Heart left ventricle (tissue), 16 donors: ENCODE measurements around the gene RBM22. TPM values are rescaled to one million over a fixed set of nuclear protein-coding genes. Genes with fewer than 3 reads are reported as not detected.

Source experiments
- ATAC-seq, 4 donors: fragments of 200-7000 bp; cut with Tn5 transposase; one replicate each; pipeline ENCODE4 v1.9.1; 2020 to 2022; ENCODE audit warnings: moderate library complexity in 4 of 4, mild to moderate bottlenecking in 3 of 4, moderate number of reproducible peaks in 1 of 4
- DNase-seq, 5 donors: peaks; one replicate each; pipeline ENCODE4 v3.0.0-alpha.2; 2020
- H3K27ac ChIP-seq, 12 donors: fragments of 200-600 bp; sonication (generic) in 4 of 12; one replicate each; pipeline versions ENCODE4 v1.5.0 to v1.8.0; 2016 to 2022; ENCODE audit warnings: mild to moderate bottlenecking in 2 of 12
- H3K27me3 ChIP-seq, 9 donors: fragments of 200-600 bp; sonication (generic) in 2 of 9; one replicate each; pipeline versions ENCODE4 v1.5.1 to v1.8.0; 2016 to 2022; ENCODE audit warnings: mild to moderate bottlenecking in 3 of 9
- H3K36me3 ChIP-seq, 9 donors: fragments of 200-600 bp; sonication (generic) in 2 of 9; one replicate each; pipeline versions ENCODE4 v1.5.0 to v1.8.0; 2018 to 2022; ENCODE audit warnings: mild to moderate bottlenecking in 2 of 9
- H3K4me1 ChIP-seq, 12 donors: fragments of 200-600 bp; sonication (generic) in 4 of 12; one replicate each; pipeline versions ENCODE4 v1.5.0 to v1.8.0; 2016 to 2022; ENCODE audit warnings: mild to moderate bottlenecking in 3 of 12
- H3K4me3 ChIP-seq, 12 donors: fragments of 200-600 bp; sonication (generic) in 4 of 12; one replicate each; pipeline versions ENCODE4 v1.5.0 to v1.8.0; 2017 to 2022; ENCODE audit warnings: mild to moderate bottlenecking in 9 of 12, moderate library complexity in 4 of 12
- H3K9me3 ChIP-seq, 12 donors: fragments of 200-600 bp; sonication (generic) in 4 of 12; one replicate each; pipeline versions ENCODE4 v1.5.0 to v1.8.0; 2016 to 2022; ENCODE audit warnings: mild to moderate bottlenecking in 1 of 12
- POLR2A ChIP-seq, 2 donors: fragments of 450-650 bp; IDR thresholded peaks; one replicate each; pipeline ENCODE4 v1.6.1; 2017; ENCODE audit warnings: antibody characterized with exemption in 2 of 2, mild to moderate bottlenecking in 2 of 2, moderate library complexity in 2 of 2
- WGBS, 4 donors: extraction: QIAGEN DNeasy Blood & Tissue Kit in 2 of 4; methylation state at CpG; one replicate each; pipeline versions ENCODE4 v1.1.5 to v1.1.7; 2013 to 2018; 5-methylcytosine and 5-hydroxymethylcytosine counted together
- intact Hi-C, 10 donors: fragments of 100-400 bp; cut with DNase I; formaldehyde crosslinking; loops; one replicate each; pipeline versions ENCODE4 v1.11.1 to v1.14.2; 2022
- polyA plus RNA-seq, 2 donors: library from polyadenylated mRNA; stranded (reverse); fragments of 200-250 nt; gene quantifications; one replicate each; pipeline ENCODE4 v1.2.3, GENCODE V29; 2013
- total RNA-seq, 9 donors: library from RNA; depleted of rRNA in 2 of 9; stranded (reverse); fragments of >200 nt in 2 of 9; fragmentation: NEBNext Ultra II Directional in 3 of 9; extraction: Animal tissue kit (Norgen Biotek cat#: 25700) in 3 of 9; gene quantifications; one replicate each; pipeline versions ENCODE4 v1.1.0 to v1.2.4, GENCODE V29; 2016 to 2023
- TF ChIP-seq, protein P1 (sequence below), 12 donors: fragments of 200-600 bp; sonication (generic) in 4 of 12; IDR thresholded peaks; one replicate each; pipeline versions ENCODE4 v1.5.0 to v1.8.0; 2018 to 2022; ENCODE audit warnings: antibody characterized with exemption in 12 of 12, mild to moderate bottlenecking in 5 of 12
- donor health status: ischemic (EF 13 %, LVEDD 7.1; RV severe dilation, severe dysfunction).
- donor health status: healthy with polysubstance abuse.
- donor health status: DM: no; HTN: yes; CAD: no.
- donor health status: DM: no; HTN: no; CAD: no.
- donor health status: ischemic (EF 25% LVEDD 6.9; RV normal size, moderate dysfunction).
- donor health status: ischemic (EF 25% LVEDD 5.7; RV mildly dilated, moderate dysfunction).
- donor health status: healthy.
- donor health status: DM: yes; HTN: yes; CAD: no.
- donor health status: ischemic (EF 35%, LVEDD 5.7; RV mildly dilated, moderate dysfunction).
- donor health status: nonischemic (EF 11% LVEDD 7.7; RV severe dilation, severe dysfunction).
- donor health status: DM: yes; HTN: yes; CAD: no.
- donor health status: PGD.
- donor health status: ischemic (EF 29% LVEDD 5.4; RV normal size, mild dysfunction).
- donor health status: nonischemic (EF 23%, LVEDD 6.1; RV moderate dilation, normal function).

RBM22 gene
- total and polyA plus RNA-seq, 11 donors = 19.2 to 42.3 (median 26.7) TPM

DNA sequence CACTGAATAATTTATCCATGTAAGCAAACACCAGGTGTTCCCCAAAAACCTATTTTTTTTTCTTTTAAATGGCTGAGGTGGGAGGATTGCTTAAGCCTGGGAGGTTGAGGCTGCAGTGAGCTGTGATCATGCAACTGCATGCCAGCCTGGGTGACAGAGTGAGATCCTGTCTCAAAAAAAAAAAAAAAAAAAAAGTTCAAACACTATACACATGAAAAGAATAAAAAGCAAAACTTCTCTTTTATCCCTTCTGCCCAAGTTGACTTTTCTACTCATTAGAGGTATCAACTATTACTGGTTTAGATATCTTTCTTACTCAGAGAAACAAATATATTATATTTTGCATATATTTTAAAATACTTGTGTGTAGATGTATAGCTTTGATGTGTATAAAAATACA is 40.1 kb upstream of the RBM22 start:
- intact Hi-C loops = no loop called here
- H3K36me3 ChIP-seq = peaks cover 0 to 41% (median 19%) of the 10 kb centered on the region in 9 donors
- DNase-seq = no peak
- TF ChIP-seq, protein P1, sequence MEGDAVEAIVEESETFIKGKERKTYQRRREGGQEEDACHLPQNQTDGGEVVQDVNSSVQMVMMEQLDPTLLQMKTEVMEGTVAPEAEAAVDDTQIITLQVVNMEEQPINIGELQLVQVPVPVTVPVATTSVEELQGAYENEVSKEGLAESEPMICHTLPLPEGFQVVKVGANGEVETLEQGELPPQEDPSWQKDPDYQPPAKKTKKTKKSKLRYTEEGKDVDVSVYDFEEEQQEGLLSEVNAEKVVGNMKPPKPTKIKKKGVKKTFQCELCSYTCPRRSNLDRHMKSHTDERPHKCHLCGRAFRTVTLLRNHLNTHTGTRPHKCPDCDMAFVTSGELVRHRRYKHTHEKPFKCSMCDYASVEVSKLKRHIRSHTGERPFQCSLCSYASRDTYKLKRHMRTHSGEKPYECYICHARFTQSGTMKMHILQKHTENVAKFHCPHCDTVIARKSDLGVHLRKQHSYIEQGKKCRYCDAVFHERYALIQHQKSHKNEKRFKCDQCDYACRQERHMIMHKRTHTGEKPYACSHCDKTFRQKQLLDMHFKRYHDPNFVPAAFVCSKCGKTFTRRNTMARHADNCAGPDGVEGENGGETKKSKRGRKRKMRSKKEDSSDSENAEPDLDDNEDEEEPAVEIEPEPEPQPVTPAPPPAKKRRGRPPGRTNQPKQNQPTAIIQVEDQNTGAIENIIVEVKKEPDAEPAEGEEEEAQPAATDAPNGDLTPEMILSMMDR (IDR thresholded peaks at IDR 0.05) = no peak
- TF ChIP-seq POLR2A (IDR thresholded peaks at IDR 0.05) = no peak
- no peak overlapping the region for H3K4me3 ChIP-seq
- peaks cover 0 to 44% (median 3%) of the 10 kb centered on the region in 12 donors for H3K4me1 ChIP-seq
- ATAC-seq = no peak
- H3K9me3 ChIP-seq = peaks cover 0 to 8% (median 0%) of the 10 kb centered on the region in 12 donors
- H3K27me3 ChIP-seq = no peaks in the 10 kb centered on the region
- no peak overlapping the region for H3K27ac ChIP-seq

DNA sequence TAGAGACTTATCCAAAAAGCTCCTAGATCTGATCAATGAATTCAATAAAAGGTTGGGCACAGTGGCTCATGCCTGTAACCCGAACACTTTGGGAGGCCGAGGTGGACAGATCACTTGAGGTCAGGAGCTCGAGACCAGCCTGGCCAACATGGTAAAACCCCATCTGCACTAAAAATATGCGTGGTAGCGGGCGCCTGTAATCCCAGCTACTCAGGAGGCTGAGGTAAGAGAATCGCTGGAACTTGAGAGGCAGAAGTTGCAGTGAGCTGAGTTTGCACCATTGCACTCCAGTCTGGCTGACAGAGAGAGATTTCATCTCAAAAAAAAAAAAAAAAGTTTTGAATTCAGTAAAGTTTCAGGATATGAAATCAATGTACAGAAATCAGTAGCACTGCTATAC is 38.0 kb upstream of the RBM22 start:
- Histone ChIP-seq H3K9me3 (peaks cover 0 to 9% (median 0%) of the 10 kb centered on the region in 12 donors), H3K27ac (peak overlapping the region in 1 of 12 donors; percentile 66), H3K27me3 (no peaks in the 10 kb centered on the region), H3K36me3 (peaks cover 0 to 62% (median 19%) of the 10 kb centered on the region in 9 donors), H3K4me1 (peaks cover 0 to 62% (median 3%) of the 10 kb centered on the region in 12 donors), H3K4me3 (no peak overlapping the region)
- no peak for ATAC-seq
- intact Hi-C loops = no loop called here
- TF ChIP-seq, protein P1 (IDR thresholded peaks at IDR 0.05) = no peak
- TF ChIP-seq POLR2A (IDR thresholded peaks at IDR 0.05) = no peak
- WGBS, 4 donors = 91 to 96% (median 94%) methylated on average over 7 of the region's 7 CpGs
- no peak for DNase-seq

DNA sequence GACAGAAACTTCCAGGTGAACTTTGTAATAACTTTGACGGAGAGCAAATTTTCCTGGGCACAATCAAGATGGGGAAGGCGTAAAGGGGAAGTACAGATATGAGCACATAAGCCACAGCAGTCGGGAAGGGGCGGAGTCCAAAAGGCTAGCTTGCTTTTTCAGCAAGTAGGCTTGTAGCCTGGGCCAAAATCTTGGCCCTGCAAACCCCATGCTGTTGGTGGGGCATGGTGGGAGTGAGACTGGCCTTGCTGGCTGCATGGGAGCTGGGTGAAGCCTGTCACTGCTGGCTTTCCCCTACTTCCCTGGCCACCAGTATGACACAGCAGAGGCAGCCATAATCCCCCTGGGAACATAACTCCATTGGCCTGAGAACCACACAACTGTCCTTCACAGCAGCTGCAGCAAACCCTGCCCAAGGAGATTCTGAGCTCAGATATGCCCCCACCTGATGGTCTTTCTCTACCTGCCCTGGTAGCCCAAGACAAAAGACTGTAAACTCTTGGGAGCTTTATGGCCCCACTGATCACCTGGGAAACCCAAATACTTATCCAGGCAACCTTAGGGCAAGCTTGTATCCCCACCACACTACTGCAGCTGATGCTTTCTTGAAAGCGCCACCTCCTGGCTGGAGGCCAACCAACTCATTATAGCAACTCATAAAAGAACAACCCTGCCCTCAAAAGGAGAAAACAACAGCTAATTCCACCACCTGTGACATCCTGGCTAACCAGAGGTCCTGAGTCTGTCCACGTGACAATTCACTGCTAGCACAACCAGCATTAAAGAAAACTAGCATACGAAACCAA is 33.9 kb upstream of the RBM22 start:
- no peaks in the 10 kb centered on the region for H3K27me3 ChIP-seq
- H3K36me3 ChIP-seq = peaks cover 0 to 72% (median 40%) of the 10 kb centered on the region in 9 donors
- DNase-seq (peak; percentile 45 to 81 (median 68)), ATAC-seq (peak; percentile 42 to 82 (median 68))
- intact Hi-C loops = no loop called here
- H3K4me3 ChIP-seq = peak overlapping the region in 1 of 12 donors; percentile 38
- TF ChIP-seq POLR2A (IDR thresholded peaks at IDR 0.05) = no peak
- TF ChIP-seq, protein P1 (IDR thresholded peaks at IDR 0.05) = no peak
- 87 to 94% (median 91%) methylated on average over 7 of the region's 7 CpGs for WGBS, 4 donors
- H3K9me3 ChIP-seq = peaks cover 0 to 9% (median 0%) of the 10 kb centered on the region in 12 donors
- peaks cover 0 to 72% (median 3%) of the 10 kb centered on the region in 12 donors for H3K4me1 ChIP-seq
- H3K27ac ChIP-seq = peak overlapping the region in 3 of 12 donors; percentile 6 to 92 (median 19)

DNA sequence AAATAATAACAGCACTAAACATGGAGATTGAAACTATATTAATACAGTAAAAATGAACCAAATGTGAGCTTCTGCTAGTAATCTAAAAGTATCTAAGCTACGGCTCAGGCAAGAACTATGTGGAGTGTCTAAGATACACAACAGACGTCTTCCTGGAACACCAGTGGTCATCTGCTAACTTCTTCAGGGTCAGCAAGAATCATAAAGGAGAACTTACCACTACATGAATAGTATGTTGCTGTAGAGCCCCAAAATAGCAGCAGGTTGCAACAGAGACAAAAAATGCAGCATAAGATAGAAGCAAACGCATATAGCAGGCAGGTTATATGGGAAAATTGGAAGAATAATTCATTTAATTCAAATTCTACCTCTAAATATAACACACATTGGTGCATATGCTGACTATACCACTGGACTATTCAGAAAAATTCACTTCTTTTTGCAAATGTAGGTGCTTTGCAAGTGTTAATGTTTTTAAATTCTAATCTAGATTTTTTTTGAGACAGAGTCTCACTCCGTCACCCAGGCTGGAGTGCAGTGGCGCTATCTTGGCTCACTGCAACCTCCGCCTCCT is 30.9 kb upstream of the RBM22 start:
- ATAC-seq = peak in 3 of 4 donors; percentile 46 to 75 (median 75)
- WGBS, 4 donors = 86 to 91% (median 90%) methylated on average over 6 of the region's 6 CpGs

More for the DNA sequence above, 30.9 kb upstream of the RBM22 start:
- Histone ChIP-seq H3K27me3 (no peaks in the 10 kb centered on the region), H3K27ac (peak overlapping the region in 1 of 12 donors; percentile 92), H3K4me1 (peaks cover 0 to 45% (median 0%) of the 10 kb centered on the region in 12 donors), H3K4me3 (no peak overlapping the region), H3K9me3 (peaks cover 0 to 9% (median 0%) of the 10 kb centered on the region in 12 donors), H3K36me3 (peaks cover 0 to 96% (median 66%) of the 10 kb centered on the region in 9 donors)
- intact Hi-C loops = no loop called here
- TF ChIP-seq, protein P1 (IDR thresholded peaks at IDR 0.05) = no peak
- no peak for TF ChIP-seq POLR2A (IDR thresholded peaks at IDR 0.05)
- DNase-seq = no peak
